ENCODE measurements around the gene KLHL21.
"Not testable (repeated sequence)": the region's sequence is repeated elsewhere in the genome, so short reads cannot be mapped to it uniquely, and the experiment has no call there.

KLHL21 gene

DNA sequence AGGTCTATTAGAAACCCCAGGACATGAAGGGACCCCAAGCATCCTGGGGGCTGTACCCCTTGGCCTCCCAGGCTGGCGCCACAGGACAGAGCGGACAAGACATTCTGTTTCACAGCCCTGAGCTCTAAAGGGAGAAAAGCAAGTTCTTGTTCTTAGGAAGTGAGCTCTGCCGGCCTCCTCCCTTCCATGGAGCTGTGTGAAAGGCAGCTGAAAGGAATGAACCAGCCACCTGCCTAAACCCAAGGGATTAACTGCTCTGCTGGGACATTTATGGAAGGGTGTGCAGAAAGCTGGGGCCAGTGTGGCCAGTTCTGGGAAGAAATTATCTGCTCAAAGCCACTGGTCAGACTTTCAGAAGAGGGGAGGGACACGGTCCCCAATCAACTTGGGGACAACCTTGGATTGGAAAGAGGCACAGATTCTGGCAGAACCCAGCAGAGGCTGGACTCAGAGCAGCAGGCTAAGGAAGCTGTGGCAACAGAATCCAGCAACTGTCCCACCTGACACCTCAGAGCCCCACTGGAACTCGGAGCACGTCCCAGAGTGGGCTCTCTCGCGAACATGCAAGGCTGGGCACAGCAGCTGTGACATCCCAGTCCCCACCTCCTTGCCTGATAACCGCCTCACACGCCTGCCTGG is 2.1 kb downstream of the KLHL21 start:
- DNase-seq (ENCODE audit: low read depth in 3 of 3): no peak

DNA sequence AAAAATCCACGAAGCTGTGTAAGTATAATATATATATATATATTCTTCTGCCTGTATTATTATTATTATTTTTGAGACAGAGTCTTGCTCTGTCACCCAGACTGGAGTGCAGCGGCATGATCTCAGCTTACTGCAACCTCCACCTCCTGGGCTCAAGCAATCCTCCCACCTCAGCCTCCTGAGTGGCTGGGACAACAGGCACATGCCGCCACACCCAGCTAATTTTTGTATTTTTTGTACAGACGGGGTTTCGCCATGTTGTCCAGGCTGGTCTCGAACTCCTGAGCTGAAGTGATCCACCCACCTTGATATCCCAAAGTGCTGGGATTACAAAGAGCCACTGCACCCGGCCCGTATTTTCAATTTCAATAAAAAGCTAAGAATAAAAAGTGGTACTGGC is 2.7 kb downstream of the KLHL21 start:
- DNase-seq (ENCODE audit: low read depth in 3 of 3): not testable (repeated sequence)

DNA sequence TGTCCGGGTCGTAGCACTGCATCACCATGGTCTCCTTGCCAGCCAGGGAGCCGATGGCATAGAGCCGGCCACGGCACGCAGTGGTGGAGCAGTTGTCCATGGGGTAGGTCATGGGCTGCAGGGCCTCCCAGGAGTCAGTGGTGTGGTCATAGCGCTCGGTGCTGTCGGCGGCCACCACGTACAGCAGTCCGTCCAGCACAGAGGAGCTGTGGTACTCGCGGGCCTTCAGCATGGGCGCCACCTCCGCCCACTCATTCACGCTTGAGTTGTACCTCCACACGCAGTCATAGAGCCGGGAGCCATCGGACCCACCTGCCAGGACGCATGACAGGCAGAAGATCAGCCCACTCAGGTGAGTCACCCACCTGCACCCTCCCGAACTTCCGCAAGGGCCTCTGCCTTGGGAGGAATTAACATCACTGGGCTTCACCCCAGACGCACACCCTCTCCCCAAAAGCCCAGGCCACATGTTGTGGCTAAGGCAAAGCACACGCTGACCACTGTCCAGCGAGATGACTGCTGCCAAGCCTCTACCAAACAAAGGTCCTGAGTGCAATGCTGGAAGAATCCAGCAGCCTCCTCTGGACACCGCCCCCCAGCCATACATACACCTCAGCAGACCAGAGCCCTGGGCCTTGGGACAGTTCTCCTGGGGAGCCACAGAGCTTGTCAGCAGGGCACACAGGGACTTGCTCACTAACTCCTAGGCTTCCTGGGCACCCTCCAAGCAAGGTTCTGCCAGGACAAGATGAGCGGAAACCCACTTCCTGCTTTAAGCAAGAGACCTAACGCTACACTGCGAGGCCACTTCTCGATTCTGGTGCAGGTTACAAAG is 3.3 kb downstream of the KLHL21 start:
- peak in 1 of 3 donors; percentile 38 for DNase-seq (ENCODE audit: low read depth in 3 of 3)

- no peak for DNase-seq (ENCODE audit: low read depth in 3 of 3)
Observed at GRCh38 chr1:6597777-6598131, 4.9 kb downstream of the KLHL21 start.

- DNase-seq (ENCODE audit: low read depth in 3 of 3): no peak
Observed at GRCh38 chr1:6596886-6597776, 5.5 kb downstream of the KLHL21 start.

DNA sequence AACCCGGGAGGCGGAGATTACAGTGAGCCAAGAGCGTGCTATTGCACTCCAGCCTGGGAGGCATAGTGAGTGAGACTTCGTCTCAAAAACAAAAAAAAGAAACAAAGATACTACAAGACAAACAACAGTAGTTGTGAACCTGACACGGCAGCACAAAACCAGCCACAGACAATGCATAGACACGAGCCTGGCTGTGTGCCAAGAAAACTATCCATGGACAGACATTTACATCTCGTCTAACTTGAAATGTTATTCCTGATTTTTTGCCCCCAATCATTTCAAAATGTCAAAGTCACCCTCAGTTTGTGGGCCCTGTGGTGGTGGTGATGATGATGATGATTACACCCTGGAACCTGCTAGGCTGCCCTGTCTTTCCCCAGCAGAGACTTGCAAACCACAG is 6.3 kb downstream of the KLHL21 start:
- DNase-seq (ENCODE audit: low read depth in 3 of 3): no peak

DNA sequence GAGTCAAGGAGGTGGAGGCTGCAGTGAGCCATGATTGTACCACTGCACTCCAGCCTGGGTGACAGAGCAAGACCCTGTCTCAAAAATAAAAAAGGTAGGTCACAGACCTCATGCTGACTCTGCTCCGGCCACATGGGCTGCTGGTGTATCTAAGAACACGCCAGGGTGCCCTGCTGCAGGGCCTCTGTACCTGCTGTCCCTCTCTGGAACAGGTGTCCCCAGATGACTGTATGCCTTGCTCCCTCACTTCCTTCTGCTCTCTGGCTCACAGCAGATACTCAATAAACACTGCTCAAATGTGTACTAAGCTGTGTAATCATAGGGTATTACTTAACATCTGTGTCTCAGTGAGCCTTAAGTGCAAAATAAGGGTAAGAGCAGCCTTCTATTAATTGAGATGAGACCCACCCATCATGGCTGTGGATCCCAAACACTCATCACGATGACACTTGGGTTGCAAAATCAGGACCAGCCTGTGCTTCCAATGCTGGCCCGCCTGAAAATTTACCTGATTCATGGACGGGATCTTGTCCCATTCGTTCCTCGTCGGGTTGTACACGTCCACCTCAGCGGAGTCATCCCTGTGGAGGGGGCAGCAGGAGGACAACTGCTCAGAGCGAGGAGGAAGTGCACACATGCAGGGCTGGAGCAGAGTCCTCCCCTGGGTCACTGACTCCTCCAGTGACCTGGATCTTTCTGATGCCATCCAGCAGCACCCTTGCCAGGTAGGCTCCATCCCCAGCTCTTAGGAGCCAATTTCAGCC is 7.5 kb downstream of the KLHL21 start:
- DNase-seq (ENCODE audit: low read depth in 3 of 3): no peak

DNA sequence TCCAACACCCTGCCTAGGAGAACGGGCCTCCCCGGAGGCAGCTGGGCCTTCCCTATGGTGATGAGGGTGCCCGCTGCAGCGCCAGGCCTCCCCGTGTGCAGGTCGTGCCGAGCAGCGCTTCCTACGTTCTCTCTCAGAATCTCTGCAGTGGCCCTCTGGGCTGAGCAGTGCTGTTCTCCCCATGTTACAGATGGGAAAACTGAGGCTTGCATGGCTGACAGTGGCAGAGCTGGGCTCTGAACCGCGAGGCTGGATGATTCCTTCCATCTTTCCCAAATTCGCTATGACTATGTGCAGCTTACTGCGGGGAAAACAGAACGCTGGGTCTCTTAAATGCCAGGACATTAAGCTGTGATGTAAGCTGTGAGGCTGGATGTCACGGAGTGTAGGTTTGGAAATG is 8.9 kb downstream of the KLHL21 start:
- DNase-seq (ENCODE audit: low read depth in 3 of 3): no peak

- no peak for DNase-seq (ENCODE audit: low read depth in 3 of 3)
Observed at GRCh38 chr1:6592865-6593593, 9.6 kb downstream of the KLHL21 start.

DNA sequence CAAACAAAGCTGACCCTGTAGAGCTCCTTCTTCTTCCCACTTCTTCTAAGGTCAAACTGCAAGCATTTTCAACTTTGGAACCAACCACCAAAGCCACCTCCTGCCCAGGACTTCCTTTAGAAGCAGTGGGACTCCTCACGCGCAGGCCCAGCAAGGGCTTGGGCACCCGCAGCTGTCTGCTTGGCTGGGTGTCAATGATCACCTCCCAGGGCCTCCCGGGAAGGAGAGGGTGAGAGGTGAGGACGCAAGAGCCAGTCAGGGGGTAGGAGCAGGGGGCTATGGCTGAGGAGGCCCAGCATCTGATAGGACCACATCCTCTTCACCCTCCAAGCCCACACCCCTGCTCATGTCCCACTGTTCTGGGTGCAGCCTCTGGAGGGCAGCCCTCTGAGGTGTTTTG is 10.2 kb downstream of the KLHL21 start:
- no peak for DNase-seq (ENCODE audit: low read depth in 3 of 3)

DNA sequence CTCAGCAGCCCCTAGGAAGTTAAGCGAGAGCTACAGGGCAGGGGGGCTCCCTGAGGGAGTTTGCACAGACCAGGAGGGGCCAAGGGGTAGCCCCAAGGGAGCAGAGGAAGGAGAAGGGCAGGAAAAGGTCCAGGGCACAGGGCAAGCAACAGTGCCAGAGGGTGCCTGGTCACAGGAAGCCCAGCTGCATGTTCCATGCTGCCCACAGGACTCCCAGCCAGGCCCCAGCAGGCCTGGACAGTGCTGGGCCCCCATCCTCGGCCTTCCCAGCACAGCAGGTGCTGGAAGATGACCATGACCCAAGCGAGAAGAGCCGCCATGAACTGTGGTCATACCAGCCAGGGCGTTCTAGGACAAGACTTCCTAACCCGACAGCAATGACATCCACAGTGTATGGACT is 11.0 kb downstream of the KLHL21 start:
- no peak for DNase-seq (ENCODE audit: low read depth in 3 of 3)

DNA sequence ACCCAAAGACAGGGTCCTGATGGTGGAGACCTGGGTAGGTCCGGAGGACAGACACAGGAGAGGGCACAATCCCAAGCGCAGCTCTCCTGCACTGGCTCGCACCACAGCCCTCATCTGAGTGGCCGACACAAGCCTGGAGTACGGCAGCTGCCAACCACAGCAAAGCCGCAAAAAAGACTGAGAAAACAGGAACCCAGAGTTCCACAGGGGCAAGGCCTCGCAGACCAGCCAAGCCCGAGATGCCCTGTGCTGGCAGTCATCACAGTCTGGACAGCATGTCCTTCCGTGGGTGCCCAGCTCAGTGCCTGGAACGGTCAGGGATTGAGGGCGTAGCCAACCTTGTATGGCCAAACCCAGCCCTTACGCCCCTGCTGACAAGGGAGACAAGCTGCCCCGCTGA is 11.4 kb downstream of the KLHL21 start:
- DNase-seq (ENCODE audit: low read depth in 3 of 3): no peak

- no peak for DNase-seq (ENCODE audit: low read depth in 3 of 3)
Observed at GRCh38 chr1:6590046-6590445, 12.6 kb downstream of the KLHL21 start.

DNA sequence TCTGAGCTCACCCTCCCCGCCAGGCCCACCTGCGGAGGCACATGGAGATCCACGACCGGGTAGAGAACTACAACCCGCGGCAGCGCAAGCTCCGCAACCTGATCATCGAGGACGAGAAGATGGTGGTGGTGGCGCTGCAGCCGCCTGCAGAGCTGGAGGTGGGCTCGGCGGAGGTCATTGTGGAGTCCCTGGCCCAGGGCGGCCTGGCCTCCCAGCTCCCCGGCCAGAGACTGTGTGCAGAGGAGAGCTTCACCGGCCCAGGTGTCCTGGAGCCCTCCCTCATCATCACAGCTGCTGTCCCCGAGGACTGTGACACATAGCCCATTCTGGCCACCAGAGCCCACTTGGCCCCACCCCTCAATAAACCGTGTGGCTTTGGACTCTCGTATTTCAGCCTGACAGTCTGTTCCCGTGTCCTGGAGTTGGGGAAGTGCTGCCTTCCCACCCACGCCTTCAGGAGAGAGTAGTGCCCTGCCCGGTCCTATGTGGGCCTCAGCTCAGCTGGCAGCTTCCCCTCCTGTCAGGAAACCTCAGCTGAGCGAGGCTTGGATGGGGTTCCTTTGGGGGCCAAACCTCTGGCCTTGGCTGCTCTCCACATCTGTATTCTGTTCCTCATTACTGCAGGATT is 13.7 kb downstream of the KLHL21 start:
- DNase-seq (ENCODE audit: low read depth in 3 of 3): no peak

DNA sequence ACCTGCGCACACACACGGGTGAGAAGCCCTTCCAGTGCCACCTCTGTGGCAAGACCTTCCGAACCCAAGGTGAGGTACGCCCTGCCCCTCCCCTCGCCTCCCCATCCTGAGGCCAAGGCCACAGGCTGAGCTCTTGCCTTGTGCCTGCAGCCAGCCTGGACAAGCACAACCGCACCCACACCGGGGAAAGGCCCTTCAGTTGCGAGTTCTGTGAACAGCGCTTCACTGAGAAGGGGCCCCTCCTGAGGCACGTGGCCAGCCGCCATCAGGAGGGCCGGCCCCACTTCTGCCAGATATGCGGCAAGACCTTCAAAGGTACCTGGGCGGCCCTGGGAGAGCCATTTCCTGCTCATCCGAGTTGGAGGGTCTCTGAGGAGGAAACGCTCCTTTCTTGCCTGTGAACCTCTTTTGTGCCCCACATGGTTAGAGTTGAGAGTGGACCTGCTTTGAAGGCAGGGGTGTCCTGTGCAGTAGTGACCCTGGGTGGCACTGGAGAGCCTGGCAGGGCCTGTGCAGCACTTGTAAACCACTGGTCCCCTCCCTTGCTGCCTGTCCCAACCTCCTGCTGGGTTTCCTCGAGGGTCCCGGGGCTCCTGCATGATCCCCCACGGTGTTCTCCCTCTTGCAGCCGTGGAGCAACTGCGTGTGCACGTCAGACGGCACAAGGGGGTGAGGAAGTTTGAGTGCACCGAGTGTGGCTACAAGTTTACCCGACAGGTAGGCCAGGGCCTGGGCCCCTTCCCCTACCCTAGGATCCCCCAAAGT is 14.4 kb downstream of the KLHL21 start:
- DNase-seq (ENCODE audit: low read depth in 3 of 3): no peak

DNA sequence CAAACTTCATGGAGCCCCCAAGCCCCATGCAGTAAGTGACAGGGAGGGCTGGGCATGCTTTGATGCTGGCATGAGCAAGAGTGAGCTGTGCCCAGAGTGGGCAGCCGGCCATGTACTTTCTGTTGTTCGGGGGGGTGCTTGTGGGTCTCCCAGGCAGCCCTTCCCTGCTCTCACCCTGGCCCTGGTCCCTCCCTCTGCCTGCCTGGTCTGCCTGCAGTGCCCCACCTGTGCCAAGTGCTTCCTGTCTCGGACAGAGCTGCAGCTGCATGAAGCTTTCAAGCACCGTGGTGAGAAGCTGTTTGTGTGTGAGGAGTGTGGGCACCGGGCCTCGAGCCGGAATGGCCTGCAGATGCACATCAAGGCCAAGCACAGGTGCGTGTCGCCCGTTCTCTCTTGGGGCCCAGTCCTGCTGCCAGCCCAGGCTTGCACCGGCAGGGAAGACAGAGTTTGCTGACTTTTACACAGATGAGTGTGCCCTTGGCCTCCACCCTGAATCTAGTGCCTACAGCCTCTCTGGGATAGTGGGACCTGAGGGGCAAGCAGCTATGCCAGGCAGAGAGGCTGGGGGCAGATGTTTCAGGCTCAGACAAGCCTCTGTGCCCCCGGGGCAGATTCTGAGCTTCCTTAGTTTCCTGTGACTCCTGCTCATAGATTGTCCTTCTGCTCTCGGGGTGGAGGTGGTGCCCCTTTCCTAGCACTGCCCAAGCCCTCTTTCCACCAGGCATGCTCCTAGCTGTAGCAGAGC is 15.2 kb downstream of the KLHL21 start:
- DNase-seq (ENCODE audit: low read depth in 3 of 3): no peak

GRCh38 chr1:6586404-6586816 is 16.3 kb downstream of the KLHL21 start:
- no peak for DNase-seq (ENCODE audit: low read depth in 3 of 3)

- no peak for DNase-seq (ENCODE audit: low read depth in 3 of 3)
Observed at GRCh38 chr1:6585841-6586240, 16.8 kb downstream of the KLHL21 start.

- no peak for DNase-seq (ENCODE audit: low read depth in 3 of 3)
Observed at GRCh38 chr1:6585081-6585722, 17.5 kb downstream of the KLHL21 start.

Measured in stimulated activated CD4-positive, alpha-beta T cell treated with anti-CD3 and anti-CD28 coated beads, TNF-alpha, amount 100 ng/mL, for 48 hours (primary cell).